H1 (cell line): ENCODE measurements around the gene DBF4B. TPM values are rescaled to one million over a fixed set of nuclear protein-coding genes. Genes with fewer than 3 reads are reported as not detected.

Experiments used
- BCL11A ChIP-seq, 2 experiments: IDR thresholded peaks; one replicate each; pipeline ENCODE4 v1.6.1; 2011; ENCODE audit warnings: low read depth in 2 of 2, low read length in 2 of 2, mild to moderate bottlenecking in 2 of 2
- EZH2 ChIP-seq: fragments of 200-600 bp; sonication (generic); IDR thresholded peaks from 2 replicates; pipeline ENCODE4 v1.7.1; 2012; ENCODE audit warnings: low read depth, mild to moderate bottlenecking, moderate library complexity, low read length, inconsistent platforms; ENCODE audit not compliant: severe bottlenecking
- HDAC6 ChIP-seq: IDR thresholded peaks from one replicate; pipeline ENCODE4 v1.7.1; 2012; ENCODE audit warnings: low read depth, mild to moderate bottlenecking, inconsistent platforms, low read length, moderate library complexity
- KDM4A ChIP-seq: IDR thresholded peaks from one replicate; pipeline ENCODE4 v1.7.1; 2012; ENCODE audit warnings: low read depth, mild to moderate bottlenecking, moderate library complexity, low read length, inconsistent platforms; ENCODE audit not compliant: severe bottlenecking
- SIX5 ChIP-seq: IDR thresholded peaks from 2 replicates; pipeline ENCODE4 v1.6.1; 2011; ENCODE audit warnings: mild to moderate bottlenecking, low read depth, low read length
- SP1 ChIP-seq: IDR thresholded peaks from 2 replicates; pipeline ENCODE4 v1.6.1; 2011; ENCODE audit warnings: low read depth, low read length
- polyA plus RNA-seq, 7 experiments: library from polyadenylated mRNA; depleted of rRNA in 3 of 7; stranded (reverse) in 5 of 7; unstranded in 2 of 7; fragments of >200 nt in 5 of 7; fragments of 200-250 nt in 2 of 7; gene quantifications; 1 replicate in 5 of 7; 2 replicates in 1 of 7; 4 replicates in 1 of 7; pipeline versions ENCODE4 v1.2.1 to v1.2.3, GENCODE V29; 2011 to 2013; ENCODE audit warnings: missing spikeins in 2 of 7, mixed read lengths in 2 of 7
- total RNA-seq: library from RNA; stranded (reverse); fragmentation: NEBNext Ultra II Directional; extraction: Animal tissue kit (Norgen Biotek cat#: 25700); gene quantifications from 2 replicates; pipeline ENCODE4 v1.2.1, GENCODE V29; 2021
- TF ChIP-seq, protein P1 (sequence below), 3 experiments: IDR thresholded peaks; 1 replicate in 2 of 3; 2 replicates in 1 of 3; pipeline versions ENCODE4 v1.5.1 to v1.6.1; 2011; ENCODE audit warnings: low read length in 3 of 3, mild to moderate bottlenecking in 3 of 3, inconsistent platforms in 2 of 3, low read depth in 1 of 3, moderate library complexity in 1 of 3; ENCODE audit not compliant: insufficient read depth in 1 of 3; ENCODE audit errors: control extremely low read depth in 1 of 3
- TF ChIP-seq, protein P2 (sequence below): IDR thresholded peaks from 2 replicates; pipeline ENCODE4 v1.6.1; 2011; ENCODE audit warnings: low read depth, mild to moderate bottlenecking, low read length; ENCODE audit not compliant: insufficient read depth

DBF4B gene
- total and polyA plus RNA-seq, 2 of the 8 experiments (the other 6 are each of a cell fraction or from before 2014, with no cell fraction given) = 20.2 to 26.9 TPM

DNA sequence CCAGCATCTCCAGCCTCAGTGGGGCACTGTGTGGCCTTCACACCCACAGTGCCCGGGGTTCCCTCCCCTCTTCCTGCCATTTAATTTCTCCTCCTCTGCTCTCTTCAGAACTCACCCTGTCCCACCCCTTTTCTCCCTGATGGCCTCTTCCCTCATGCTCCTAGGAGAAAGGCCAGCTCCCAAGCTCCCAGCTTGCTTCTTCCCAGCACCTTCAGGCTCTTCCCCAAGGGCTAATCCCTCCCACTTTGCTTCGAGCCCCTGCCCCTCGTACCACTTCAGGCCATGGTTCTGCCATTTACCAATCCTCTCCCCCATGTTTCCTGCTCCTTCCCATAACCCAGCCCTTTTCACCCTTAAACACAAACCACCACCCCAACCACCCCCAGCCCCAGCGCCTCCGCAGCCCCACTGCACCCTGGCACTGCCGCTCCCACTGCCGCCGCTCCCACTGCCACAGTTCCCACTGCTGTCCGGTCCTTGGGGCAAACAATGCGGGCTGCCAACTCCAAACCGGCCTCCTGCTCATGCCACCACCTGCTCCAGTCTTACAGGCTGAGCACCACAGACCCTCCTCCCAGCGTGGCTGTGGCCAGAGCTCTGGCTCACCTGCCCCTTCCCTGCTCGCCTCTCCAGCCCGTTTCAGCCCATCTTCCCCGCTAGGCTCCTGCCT is 78.9 kb downstream of the DBF4B start (continued):
- TF ChIP-seq BCL11A (IDR thresholded peaks at IDR 0.05; ENCODE audit: low read depth in 2 of 2, low read length in 2 of 2) (no peak), EZH2 (no peak), SP1 (no peak), SIX5 (no peak), KDM4A (no peak), HDAC6 (no peak)
- TF ChIP-seq, protein P1, sequence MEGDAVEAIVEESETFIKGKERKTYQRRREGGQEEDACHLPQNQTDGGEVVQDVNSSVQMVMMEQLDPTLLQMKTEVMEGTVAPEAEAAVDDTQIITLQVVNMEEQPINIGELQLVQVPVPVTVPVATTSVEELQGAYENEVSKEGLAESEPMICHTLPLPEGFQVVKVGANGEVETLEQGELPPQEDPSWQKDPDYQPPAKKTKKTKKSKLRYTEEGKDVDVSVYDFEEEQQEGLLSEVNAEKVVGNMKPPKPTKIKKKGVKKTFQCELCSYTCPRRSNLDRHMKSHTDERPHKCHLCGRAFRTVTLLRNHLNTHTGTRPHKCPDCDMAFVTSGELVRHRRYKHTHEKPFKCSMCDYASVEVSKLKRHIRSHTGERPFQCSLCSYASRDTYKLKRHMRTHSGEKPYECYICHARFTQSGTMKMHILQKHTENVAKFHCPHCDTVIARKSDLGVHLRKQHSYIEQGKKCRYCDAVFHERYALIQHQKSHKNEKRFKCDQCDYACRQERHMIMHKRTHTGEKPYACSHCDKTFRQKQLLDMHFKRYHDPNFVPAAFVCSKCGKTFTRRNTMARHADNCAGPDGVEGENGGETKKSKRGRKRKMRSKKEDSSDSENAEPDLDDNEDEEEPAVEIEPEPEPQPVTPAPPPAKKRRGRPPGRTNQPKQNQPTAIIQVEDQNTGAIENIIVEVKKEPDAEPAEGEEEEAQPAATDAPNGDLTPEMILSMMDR (IDR thresholded peaks at IDR 0.05; ENCODE audit: control extremely low read depth in 1 of 3, insufficient read depth in 1 of 3, low read depth in 1 of 3, low read length in 3 of 3) = no peak
- TF ChIP-seq, protein P2, sequence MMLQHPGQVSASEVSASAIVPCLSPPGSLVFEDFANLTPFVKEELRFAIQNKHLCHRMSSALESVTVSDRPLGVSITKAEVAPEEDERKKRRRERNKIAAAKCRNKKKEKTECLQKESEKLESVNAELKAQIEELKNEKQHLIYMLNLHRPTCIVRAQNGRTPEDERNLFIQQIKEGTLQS = no peak
- TF ChIP-seq, all 59 proteins: peak for 0
